HG02981 (cell line): ENCODE results near the gene DEFB128.
"Not testable (repeated sequence)": the region's sequence is repeated elsewhere in the genome, so short reads cannot be mapped to it uniquely, and the experiment has no call there.

Experiments used
- ATAC-seq: cut with Tn5 transposase; IDR thresholded peaks from one replicate; pipeline ENCODE4 v1.9.1; 2021; ENCODE audit warnings: mild to moderate bottlenecking, moderate library complexity; ENCODE audit not compliant: unreplicated experiment

DEFB128 gene

GRCh38 chr20:189611-190010 is at the start of gene DEFB128:
DEFB128 (minus strand) TSS chr20:189711; CDS start chr20:189623, 88 bp downstream.
- no peak for ATAC-seq

DNA sequence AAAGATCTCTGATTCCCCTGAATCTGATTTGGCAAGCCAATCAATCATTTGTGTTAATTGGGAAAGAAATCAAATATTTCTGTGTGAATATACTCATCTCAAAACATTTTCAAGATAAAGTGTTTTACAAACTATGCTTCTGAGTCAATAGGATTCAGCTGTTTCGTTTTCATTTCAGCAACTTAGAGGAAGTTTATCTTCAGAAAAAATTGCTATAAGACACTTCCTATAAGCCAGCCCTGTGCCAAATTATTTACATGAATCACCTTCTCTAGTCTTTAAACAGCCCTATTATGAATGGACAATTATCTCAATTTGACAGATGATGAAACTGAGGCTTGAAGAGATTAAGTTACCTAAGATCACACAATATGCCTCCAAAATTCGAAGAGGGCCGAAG is 48.4 kb upstream of the DEFB128 start:
- ATAC-seq = no peak

DNA sequence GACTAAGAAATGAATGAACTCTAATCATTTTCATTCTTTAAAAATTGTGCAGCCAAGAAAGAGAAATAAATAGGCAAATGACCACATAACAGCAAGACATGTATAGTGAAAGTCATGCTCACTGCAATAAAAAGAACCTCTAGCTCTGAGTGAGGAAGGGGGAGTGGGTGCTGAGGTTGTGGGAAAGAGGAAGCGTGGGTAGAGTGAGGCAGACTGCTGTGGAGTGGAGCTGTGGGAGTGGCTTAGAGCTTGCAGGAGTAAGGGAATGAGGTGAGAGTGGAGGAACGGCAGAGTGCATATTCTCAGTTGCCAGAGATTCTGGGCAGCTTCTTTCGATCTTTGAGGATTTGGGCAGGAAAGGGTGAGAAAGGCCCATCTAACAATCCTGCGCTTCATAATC is 48.0 kb upstream of the DEFB128 start:
- ATAC-seq = no peak

GRCh38 chr20:235891-236290 is 46.4 kb upstream of the DEFB128 start:
- ATAC-seq = no peak

GRCh38 chr20:227439-228105 is 38.1 kb upstream of the DEFB128 start:
- no peak for ATAC-seq

GRCh38 chr20:226958-227357 is 37.4 kb upstream of the DEFB128 start, which contains the start of gene DEFB129:
DEFB129 (plus strand) TSS chr20:227258; CDS start chr20:227289, 31 bp downstream.
- no peak for ATAC-seq

DNA sequence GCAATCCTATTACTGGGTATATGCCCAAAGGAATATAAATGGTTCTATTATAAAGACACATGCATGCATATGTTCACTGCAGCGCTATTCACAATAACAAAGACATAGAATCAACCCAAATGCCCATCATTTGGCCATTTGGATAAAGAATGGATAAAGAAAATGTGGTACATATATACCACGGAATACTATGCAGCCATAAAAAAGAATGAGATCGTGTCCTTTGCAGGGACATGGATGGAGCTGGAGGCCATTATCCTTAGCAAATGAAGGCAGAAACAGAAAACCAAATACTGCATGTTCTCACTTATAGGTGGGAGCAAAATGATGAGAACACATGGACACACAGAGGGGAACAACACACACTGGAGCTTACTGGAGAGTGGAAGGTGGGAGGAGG is 36.4 kb upstream of the DEFB128 start:
- not testable (repeated sequence) for ATAC-seq

DNA sequence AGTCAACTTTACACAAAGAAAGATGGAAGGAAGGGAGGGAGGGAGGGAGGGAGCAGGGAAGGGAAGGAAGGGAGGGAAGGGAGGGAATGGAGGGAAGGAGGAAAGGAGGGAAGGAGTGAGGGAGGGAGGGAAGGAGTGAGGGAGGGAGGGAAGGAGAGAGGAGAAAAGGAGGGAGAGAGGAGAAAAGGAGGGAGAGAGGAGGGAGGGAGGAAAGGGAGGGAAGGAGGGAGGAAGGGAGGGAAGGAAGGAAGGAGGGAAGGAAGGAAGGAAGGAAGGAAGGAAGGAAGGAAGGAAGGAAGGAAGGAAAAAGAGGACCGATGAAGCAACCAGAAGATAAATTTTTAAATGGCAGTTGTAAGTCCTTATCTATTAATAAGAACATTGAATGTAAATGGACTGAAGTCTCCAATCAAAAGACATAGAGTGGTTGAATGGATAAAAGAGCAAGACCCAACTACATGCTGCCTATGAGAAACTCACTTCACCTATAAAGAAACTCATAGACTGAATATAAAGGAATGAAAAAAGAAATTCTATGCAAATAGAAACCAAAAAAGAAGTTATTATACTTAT is 31.8 kb upstream of the DEFB128 start:
- no peak for ATAC-seq

DNA sequence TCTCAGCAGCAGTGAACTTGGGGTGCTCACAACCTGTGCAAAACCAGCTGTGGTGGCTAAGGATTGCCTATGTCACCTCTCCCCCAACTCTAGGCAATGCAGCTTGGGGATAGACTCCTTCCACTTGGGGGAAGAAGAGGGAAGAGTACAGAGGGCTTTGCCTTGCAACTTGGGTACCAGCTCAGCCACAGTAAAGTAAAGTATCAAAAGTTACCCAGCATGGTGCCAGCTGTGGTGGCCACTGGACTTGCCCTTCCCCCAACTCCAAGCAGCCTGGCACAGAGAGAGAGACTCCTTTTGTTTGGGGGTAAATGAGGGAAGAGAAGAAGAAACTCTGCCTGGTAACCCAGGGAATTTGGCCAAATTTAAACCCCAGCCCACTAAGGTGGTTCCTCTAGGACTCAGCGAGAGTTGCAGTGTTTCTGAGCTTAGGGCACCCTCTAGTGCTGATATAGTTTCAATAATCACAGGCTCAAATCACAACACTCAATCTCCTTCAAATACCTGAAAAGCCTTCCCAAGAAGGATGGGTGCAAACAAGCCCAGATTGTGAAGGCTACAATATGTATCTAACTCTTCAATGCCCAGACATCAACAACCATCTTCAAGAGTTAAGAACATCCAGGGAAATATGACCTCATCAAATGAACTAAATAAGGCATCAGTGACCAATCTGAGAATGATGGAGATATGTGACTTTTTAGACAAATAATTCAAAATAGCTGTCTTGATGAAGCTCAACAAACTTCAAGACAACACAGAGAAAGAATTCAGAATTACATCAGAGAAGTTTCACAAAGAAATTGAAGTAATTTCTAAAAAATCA is 30.0 kb upstream of the DEFB128 start:
- no peak for ATAC-seq

GRCh38 chr20:217266-217665 is 27.8 kb upstream of the DEFB128 start:
- ATAC-seq = no peak

- ATAC-seq = no peak
These were observed 26.3 kb upstream of the DEFB128 start for GRCh38 chr20:215796-216195.

DNA sequence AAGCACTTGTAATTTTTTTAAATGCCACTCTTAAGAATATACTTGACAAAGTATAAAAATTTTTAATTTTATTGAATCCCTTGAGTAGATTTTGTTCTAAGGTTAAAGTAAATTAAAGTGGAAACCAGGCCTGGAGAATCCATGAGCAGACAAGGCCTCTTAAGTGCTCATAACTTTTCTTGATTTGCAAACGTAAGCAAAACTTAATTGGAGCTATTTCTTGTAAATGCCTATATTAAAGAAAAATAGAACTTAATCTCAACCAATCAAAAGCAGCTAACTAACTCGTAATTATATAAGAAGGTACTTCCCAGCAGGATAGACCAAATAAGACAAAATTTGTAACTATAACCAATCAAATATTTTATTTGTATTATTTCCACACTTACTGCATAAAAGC is 24.9 kb upstream of the DEFB128 start:
- ATAC-seq = no peak

DNA sequence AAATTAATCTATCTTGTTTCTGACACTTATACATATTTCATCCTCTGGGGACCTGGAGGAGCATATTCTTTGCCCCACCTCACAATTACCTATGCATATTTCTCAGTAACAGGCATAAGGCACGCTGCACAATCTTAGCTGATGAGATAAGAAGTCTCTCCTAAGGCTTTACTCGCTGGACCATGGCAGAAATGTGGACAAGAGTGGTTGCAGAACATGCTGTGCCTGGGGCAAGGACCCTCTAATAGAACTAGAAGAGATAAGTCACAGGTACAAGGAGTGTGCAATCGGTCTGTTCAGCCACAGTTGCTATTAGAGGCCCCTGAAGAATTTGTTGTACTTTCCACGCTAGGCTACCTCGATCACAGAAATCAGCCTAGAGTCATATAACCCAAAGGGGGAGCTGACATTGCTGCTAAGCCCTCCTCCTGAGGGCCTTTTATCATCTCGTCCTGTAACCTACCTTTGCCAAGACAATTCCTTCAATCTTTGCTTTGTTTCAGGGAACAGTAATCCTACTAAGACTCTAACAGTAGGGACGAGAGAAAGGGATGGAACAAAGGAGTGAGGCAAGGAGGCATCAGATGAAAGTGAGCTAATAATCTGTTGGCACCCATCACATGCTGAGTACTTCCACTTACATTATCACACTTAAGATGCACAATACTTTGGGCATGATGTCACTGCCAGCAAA is 21.4 kb upstream of the DEFB128 start:
- no peak for ATAC-seq

DNA sequence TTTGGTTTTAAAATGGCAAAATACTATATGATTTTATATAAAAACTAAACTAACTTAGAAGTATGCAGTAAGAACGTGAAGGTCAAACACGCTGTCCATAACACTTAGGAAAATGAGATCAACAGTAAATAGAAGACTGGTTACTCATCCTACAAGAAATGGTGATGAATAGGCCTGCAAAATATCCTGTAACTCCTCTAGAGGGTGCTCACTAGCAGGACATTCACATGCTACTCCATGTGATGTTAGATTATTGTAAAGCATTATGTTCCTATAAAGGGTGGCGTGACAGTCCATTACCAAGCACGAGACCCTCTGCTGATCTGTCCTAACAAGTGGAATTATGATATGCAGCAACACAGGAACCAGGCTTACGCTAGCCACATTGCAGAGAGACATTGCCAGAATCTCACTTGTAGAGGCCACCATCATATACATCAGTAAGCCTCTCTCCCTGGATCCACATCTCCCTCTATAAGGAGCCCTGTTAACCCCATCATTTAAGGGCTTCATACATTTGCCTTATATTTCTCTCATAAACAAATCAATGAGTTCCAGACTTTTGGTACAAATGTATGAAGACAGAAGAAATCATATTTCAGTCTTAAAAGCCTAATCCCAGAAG is 19.5 kb upstream of the DEFB128 start:
- ATAC-seq = peak; percentile 47

- not testable (repeated sequence) for ATAC-seq
These were observed 14.1 kb upstream of the DEFB128 start for GRCh38 chr20:203630-204029.

DNA sequence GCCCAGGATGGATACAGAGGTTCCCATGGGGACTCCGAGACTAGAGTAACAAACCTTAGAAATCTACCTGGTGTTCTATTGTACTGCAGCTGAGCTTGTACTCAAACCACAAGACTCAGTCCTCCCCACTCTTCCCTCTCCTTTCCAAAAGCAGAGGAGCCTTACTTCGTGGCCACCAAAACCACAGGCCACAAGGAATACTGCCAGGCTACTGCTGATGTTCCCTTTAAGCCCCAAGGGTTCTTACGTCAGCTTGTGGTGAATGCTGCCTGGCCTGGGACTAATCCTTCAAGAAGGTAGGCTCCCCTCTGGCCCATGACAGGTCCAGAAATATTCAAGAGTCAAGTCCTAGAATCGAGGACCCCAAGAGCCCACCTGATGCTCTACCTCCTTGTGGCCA is 10.5 kb upstream of the DEFB128 start:
- no peak for ATAC-seq

- no peak for ATAC-seq
These were observed 8.7 kb upstream of the DEFB128 start for GRCh38 chr20:198225-198624.

- ATAC-seq = no peak
These were observed 1.8 kb downstream of the DEFB128 start for GRCh38 chr20:187733-188132.

GRCh38 chr20:184288-184687 is 5.2 kb downstream of the DEFB128 start:
- ATAC-seq = no peak

- no peak for ATAC-seq
These were observed 20.6 kb downstream of the DEFB128 start for GRCh38 chr20:168876-169275.

DNA sequence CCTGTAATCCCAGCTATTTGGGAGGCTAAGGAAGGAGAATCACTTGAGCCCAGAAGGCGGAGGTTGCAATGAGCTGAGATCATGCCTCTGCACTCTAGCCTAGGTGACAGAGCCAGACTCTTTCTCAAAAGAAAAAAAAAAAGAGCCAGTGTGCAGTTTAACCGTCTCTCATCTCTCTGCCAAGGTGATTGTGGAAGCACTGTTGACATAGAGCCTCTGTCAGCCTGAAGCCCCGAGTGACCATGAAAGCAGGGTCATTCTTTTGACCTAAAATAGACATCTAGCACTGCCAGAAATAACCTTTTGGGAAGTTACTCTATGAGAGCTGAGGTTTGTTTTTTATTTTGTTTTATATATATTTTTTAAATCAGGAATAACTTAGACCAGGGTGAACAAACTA is 24.9 kb downstream of the DEFB128 start:
- no peak for ATAC-seq
